ENCODE results near the gene CNOT3. TPM values are rescaled to one million over a fixed set of nuclear protein-coding genes. Genes with fewer than 3 reads are reported as not detected.

CNOT3 gene
- total and polyA plus RNA-seq, 9 of the 15 experiments (the other 6 are each of a cell fraction or from before 2014, with no cell fraction given): 0.27 to 60.4 (median 9.9) TPM

GRCh38 chr19:54168174-54168917 lies 30.8 kb downstream of the CNOT3 start (continued):
- no peak for TF ChIP-seq SREBF1 (IDR thresholded peaks at IDR 0.05; ENCODE audit: borderline replicate concordance, low read depth, low read length)
- no peak for TF ChIP-seq HMG20A (CRISPR knock-in tag; conservative IDR thresholded peaks at IDR 0.05)
- no peak for TF ChIP-seq ZNF740 (CRISPR knock-in tag; IDR thresholded peaks at IDR 0.05)
- TF ChIP-seq ZNF740 (tag; IDR thresholded peaks at IDR 0.05): no peak
- no peak for TF ChIP-seq ZNF561 (CRISPR knock-in tag; conservative IDR thresholded peaks at IDR 0.05)
- TF ChIP-seq MTA3 (IDR thresholded peaks at IDR 0.05; ENCODE audit: borderline replicate concordance): 0 out of 2 replicates have a peak, but pooled peaks have one; percentile 33
- TF ChIP-seq CREB5 (CRISPR knock-in tag; IDR thresholded peaks at IDR 0.05): no peak
- no peak for TF ChIP-seq FOXA3 (CRISPR knock-in tag; conservative IDR thresholded peaks at IDR 0.05 in 1 of 2, IDR thresholded peaks at IDR 0.05 in 1 of 2)
- peak; percentile 93 for TF ChIP-seq RBM39 (optimal IDR thresholded peaks at IDR 0.05; ENCODE audit: low read depth, low read length)
- TF ChIP-seq SRF (CRISPR knock-in tag; IDR thresholded peaks at IDR 0.05): no peak
- no peak for TF ChIP-seq ZNF239 (CRISPR knock-in tag; IDR thresholded peaks at IDR 0.05)
- TF ChIP-seq CREB1 (IDR thresholded peaks at IDR 0.05): no peak; the same call in 1 of the 2 replicates
- no peak for TF ChIP-seq CREB1 (CRISPR knock-in tag; IDR thresholded peaks at IDR 0.05)
- TF ChIP-seq SMC3 (conservative IDR thresholded peaks at IDR 0.05; ENCODE audit: insufficient read depth, low read depth, low read length): peak; percentile 73
- no peak for TF ChIP-seq SAP30 (IDR thresholded peaks at IDR 0.05; ENCODE audit: borderline replicate concordance, insufficient read depth, low read depth, low read length, poor library complexity, severe bottlenecking)
- TF ChIP-seq ZBTB7A (IDR thresholded peaks at IDR 0.05; ENCODE audit: borderline replicate concordance, control insufficient read depth, low read depth, low read length): peak; percentile 33; the same call in 1 of the 2 replicates
- TF ChIP-seq SNIP1 (IDR thresholded peaks at IDR 0.05; ENCODE audit: low read depth): no peak
- peak in 1 of 2 experiments; percentile 22; a peak in 1 of 4 replicates for TF ChIP-seq RCOR1 (IDR thresholded peaks at IDR 0.05; ENCODE audit: borderline replicate concordance in 1 of 2, low read depth in 2 of 2, low read length in 2 of 2)
- 0 out of 2 replicates have a peak, but pooled peaks have one; percentile 19 for TF ChIP-seq RBFOX2 (IDR thresholded peaks at IDR 0.05; ENCODE audit: low read depth, low read length)
- no peak for TF ChIP-seq MAFG (tag; conservative IDR thresholded peaks at IDR 0.05)
- no peak for TF ChIP-seq CHCHD3 (CRISPR knock-in tag; IDR thresholded peaks at IDR 0.05)

Data from K562 (cell line).